CD4-positive, alpha-beta T cell treated with Interleukin-2 at 100 ng/mL for 4 hours (primary cell): ENCODE data around the gene IL1RL1.

Source experiments
- DNase-seq: peaks from one replicate; pipeline ENCODE4 v3.0.0-alpha.2; 2020; ENCODE audit warnings: low spot score

The IL1RL1 gene

DNA sequence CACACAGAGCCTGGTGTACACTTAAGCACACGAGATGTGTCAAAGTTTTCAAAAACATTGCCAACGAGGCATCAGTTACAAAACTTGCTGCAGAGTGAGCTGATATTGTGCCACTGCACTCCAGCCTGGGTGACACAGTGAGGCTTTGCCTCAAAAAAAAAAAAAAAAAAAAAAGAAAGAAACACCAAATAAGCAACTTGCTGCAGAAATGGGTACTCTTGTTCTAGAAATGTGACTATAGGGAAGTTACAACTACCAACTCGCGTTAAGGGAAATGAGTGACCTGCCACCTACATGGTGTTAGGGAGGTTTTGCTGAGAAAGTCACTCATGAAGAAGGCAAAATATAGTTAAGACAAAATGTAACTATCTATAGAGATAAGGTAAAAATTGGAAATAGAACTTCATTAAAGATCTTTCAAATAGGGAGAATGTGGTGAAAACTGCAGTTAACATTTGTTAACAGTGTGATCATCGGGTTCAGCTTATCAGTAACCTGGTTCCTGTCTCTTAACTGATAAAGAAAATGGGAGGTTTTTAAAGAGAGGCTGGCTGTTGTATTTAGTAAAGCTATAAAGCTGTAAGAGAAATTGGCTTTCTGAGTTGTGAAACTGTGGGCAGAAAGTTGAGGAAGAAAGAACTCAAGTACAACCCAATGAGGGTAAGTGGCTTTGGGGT is at the start of gene IL1RL1:
TSS of gene IL1RL1 (plus strand) at position 600 of the 677 bp plus-strand sequence. CDS start 26,702 bp downstream, outside the sequence.
- DNase-seq, result no peak

- DNase-seq, result no peak
Observed at GRCh38 chr2:102262216-102263129, 48.9 kb upstream of the IL1RL1 start.

- DNase-seq, result no peak
Observed at GRCh38 chr2:102264952-102265351, 46.4 kb upstream of the IL1RL1 start.

GRCh38 chr2:102266204-102266603 is 45.2 kb upstream of the IL1RL1 start:
- DNase-seq, result no peak

DNA sequence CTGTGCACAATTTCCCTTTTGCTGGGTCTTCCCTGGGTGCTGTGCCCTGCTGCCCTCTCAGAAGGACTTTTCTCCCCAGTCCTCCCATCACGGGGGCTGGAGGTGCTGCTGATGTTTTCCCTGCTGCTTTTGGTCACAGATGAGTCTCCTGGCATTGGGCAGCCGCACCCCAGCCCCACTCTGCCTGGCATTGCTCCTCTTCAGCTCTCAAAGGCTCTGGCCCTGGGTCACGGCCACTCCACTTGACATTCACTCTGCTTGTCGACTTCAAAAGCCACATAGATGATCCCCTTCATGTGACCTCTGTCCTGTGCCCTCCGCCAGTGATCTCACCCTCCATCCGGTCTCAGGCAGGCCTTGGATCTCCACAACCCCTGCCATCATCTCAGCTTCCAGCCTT is 43.6 kb upstream of the IL1RL1 start:
- DNase-seq, result no peak

DNA sequence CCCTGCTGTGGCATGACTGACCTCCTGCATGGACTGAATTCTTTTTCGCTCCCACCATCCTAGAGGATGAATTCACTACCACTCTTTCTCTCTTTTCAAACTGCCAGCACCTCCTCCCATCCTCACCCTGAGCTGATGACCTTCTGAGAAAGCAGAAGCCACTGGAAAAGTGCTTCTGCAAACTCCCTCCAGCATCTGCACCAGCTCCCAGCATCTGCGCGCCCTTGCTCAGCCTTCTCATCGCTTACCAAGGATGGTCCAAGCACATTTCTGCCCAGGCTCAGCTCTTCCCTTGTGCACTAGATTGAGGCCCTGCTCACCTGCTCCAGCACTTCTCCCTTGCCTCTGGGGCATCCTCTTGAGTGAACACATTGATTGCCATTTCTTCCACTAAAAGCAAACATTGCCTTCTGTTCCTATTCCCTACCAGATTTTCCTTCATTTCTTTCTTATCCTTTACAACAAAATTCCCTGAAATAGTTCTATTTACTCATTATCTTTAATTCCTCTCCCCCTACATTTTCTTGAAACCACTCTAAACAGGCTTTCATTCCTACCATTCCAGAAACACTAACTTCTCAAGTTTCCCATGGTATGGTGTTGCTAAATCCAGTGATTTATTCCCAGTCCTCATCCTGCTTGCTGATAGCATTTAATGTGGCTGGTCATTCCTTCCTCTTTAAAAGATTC is 42.7 kb upstream of the IL1RL1 start:
- no peak for DNase-seq

- DNase-seq, result no peak
Observed at GRCh38 chr2:102269200-102269524, 42.2 kb upstream of the IL1RL1 start.

GRCh38 chr2:102271844-102272243 is 39.5 kb upstream of the IL1RL1 start:
- no peak for DNase-seq

- no peak for DNase-seq
Observed at GRCh38 chr2:102273619-102274211, 37.6 kb upstream of the IL1RL1 start.

DNA sequence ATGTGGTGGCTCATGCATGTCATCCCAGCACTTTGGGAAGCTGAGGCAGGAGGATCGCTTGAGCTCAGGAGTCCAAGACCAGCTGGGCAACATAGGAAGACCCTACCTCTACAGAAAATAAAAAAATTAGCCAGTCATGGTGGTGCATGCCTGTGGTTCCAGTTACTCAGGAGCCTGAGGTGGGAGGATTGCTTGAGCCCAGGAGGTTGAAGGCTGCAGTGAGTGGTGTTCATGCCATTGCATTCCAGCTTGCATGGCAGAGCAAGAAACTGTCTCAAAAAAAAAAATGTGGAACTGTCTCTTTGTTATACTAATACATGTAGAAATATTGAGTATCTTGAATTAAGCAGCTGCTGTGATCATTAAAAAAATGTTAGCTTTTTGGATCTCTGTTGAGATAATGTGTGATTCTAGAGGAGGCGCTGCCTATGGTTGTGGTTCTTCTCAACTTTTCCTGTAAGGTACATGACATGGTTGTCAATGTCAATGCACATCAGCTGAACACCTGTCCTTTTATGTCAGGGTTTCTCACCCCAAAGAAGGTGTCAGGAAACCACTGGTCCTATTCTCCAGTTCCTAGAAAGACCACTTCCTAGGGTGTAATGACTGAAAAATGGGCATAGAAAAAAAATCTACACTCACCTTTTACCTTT is 34.7 kb upstream of the IL1RL1 start:
- peak; percentile 20 for DNase-seq

DNA sequence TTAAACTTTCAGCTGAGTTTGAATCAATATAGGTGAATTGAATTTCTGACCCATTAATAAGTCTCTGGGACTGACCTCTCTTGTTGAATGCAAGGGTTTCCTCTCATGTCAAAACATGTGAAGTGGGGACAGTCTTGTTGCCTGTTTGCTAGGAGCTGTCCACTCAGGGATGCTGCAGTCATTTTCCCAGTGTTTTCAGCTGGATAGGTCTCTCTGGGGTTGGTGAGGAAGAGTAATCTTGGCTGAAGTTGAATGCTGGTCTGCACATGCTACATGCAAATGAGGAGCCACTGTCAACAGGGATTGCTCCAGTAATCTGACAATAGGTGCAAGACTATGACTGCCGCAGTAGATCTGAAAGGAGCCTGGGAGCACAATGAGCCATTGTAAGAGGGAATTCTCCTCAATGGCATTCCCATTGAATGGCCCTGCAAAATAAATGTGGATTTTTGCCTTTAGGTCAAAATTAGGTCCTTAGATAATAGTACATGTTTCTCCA is 34.1 kb upstream of the IL1RL1 start:
- no peak for DNase-seq

- DNase-seq, result no peak
Observed at GRCh38 chr2:102278720-102279390, 32.5 kb upstream of the IL1RL1 start.

DNA sequence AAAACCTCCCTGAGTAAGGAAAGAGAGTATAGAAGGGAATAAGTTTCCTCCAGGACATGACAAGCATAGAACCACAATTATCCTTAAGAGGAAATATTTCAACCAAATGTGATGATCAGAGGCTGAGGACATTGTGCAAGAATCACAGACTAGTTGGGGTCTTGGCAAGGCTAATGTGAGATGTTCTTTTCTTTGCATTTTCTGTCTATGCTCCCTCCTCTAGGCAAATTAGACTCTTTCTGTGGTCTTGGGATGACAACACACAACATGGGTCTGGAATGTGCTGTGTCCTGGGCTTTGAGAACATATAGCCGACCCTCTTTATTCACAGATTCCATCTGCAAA is 32.0 kb upstream of the IL1RL1 start:
- DNase-seq, result no peak

GRCh38 chr2:102282678-102283091 is 28.7 kb upstream of the IL1RL1 start:
- DNase-seq, result no peak

GRCh38 chr2:102283996-102284395 is 27.4 kb upstream of the IL1RL1 start:
- DNase-seq, result no peak

- no peak for DNase-seq
Observed at GRCh38 chr2:102284611-102285010, 26.8 kb upstream of the IL1RL1 start.

DNA sequence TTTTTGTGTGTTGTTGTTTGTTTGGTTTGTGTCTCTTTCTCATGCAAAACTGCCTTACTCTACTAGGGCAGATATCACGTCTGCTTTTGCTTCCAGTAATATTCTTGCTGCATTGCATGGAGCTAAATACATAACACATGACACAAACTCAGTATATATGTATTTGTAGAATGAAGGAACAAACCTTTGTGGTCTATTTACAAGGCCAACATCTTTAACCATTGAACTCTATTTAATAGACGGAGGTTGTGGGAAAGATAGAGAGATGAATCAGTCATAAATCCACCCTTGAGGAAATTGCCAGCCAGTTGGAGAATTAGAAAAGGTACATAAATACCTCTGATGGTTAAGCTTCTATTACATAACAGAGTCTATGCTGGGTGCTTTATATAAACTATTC is 26.0 kb upstream of the IL1RL1 start:
- no peak for DNase-seq

- no peak for DNase-seq
Observed at GRCh38 chr2:102286041-102286440, 25.3 kb upstream of the IL1RL1 start.

DNA sequence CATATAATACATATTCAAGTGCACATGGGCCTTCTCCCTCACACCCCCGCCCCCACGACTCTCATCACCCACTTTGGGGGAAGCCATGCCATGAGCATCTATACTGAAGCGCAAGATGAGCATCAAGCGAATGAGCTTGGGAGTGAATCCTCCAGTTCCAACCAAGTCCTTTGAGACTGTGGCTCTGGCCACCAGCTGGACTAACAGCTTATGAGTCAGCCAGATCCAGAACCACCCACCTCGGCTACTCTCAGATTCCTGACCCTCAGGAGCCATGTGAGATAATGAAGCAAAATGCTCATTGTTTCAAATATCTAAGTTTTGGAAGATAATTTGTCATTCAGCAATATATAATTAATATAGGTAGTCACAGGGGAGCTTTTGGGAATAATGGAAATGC is 22.2 kb upstream of the IL1RL1 start:
- DNase-seq, result no peak

- DNase-seq, result no peak
Observed at GRCh38 chr2:102290594-102290993, 20.8 kb upstream of the IL1RL1 start.
